T47D (cell line): ENCODE data around the gene CASP1.

ENCODE experiments used
- DNase-seq, 2 experiments: peaks; one replicate each; pipeline versions ENCODE4 v3.0.0 to v3.0.0-alpha.2; 2011 to 2012; ENCODE audit warnings: low read depth in 1 of 2, low spot score in 1 of 2
- JUND ChIP-seq: IDR thresholded peaks from 2 replicates; pipeline ENCODE4 v1.6.1; 2012; ENCODE audit warnings: low read depth
- in situ Hi-C: cut with HindIII; loops from 2 replicates; pipeline ENCODE4 v1.10.0; 2016; ENCODE audit warnings: low sequenced_read_pairs, low pct_unique_long_range_greater_than_20kb

The CASP1 gene

DNA sequence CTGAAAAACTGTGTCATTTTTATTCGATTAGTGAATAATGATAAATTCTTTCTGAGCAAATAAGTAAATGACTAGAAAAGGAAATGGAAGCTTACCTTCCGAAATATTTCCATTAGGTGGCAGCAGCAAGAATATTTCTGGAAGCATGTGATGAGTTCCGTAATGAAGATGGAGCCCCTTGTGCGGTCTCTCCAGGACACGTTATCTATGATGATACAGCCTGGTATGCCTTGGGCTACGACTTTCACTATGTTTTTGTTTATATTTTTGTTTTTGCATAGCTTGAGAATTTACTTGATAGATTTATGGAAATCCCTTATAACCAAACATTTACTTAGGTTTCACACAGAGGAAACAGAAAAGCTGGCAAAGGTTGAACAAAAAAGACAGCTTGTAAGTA lies 37.7 kb downstream of the CASP1 start:
- TF ChIP-seq JUND, result no peak
- in situ Hi-C loops, result no loop called here
- DNase-seq, result peak in 1 of 2 experiments; percentile 53

DNA sequence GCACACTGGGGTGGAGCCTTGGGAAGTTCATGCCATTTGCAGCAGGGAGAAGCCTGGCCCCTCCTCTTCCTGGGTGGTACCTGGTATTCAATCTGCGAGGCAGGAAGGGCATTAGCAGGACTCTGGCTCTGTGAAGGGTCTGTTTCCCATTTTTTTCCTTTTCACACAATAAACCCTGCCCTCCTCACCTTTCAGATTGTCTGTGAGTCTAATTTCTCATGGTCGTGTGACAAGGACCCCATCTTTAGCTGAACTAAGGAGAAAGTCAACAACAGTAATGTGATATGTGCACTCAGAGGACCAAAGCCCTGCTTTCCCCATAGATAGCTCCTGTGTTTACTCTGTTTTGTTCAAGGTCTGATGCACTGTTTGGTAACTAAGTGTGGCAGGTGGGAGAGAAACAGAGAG lies 39.9 kb downstream of the CASP1 start:
- DNase-seq, result no peak
- no peak for TF ChIP-seq JUND
- in situ Hi-C loops, result no loop called here

DNA sequence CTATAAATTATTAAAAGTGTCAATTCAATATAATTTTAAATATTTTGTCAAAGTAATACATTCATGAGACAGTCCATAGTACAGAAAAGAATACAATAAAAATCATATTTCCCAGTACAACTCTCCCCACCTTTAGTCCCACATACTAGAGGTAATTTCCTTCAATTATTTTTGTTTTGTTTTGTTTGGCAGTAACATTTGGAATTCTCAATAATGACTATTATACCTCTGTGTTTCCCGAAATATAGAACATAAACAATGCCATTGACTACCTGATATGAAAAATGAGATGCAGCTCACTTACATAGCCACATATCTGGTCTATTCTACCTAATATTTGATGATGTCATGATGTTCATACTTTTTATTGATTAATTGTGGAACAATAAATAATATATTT lies 42.2 kb downstream of the CASP1 start:
- DNase-seq, result no peak
- no peak for TF ChIP-seq JUND
- in situ Hi-C loops, result no loop called here

GRCh38 chr11:104991994-104992393 lies 43.0 kb downstream of the CASP1 start:
- no peak for TF ChIP-seq JUND
- no peak for DNase-seq
- in situ Hi-C loops, result no loop called here

- no peak for DNase-seq
- in situ Hi-C loops, result no loop called here
- TF ChIP-seq JUND, result no peak
Observed at GRCh38 chr11:104984808-104985207, 50.1 kb downstream of the CASP1 start.

- DNase-seq, result no peak
- in situ Hi-C loops, result no loop called here
- TF ChIP-seq JUND, result no peak
Observed at GRCh38 chr11:104979839-104980238, 55.1 kb downstream of the CASP1 start.
